AG08396 (cell line): Measurements from ENCODE around the gene DMAC2.
A peak's percentile ranks its signal among the peaks of the same experiment; 100 is the strongest.
"Not testable (repeated sequence)": the region's sequence is repeated elsewhere in the genome, so short reads cannot be mapped to it uniquely, and the experiment has no call there.

Experiments
- DNase-seq: peaks from one replicate; pipeline ENCODE4 v3.0.0; 2012; ENCODE audit warnings: low spot score, mixed read lengths

DMAC2 gene

GRCh38 chr19:41442473-41443355 is 3.0 kb upstream of the DMAC2 start, which contains the start of gene ERICH4:
TSS of gene ERICH4 (plus strand) at chr19:41443156. CDS start at chr19:41443170, 14 bp downstream.
- no peak for DNase-seq

- DNase-seq, result no peak
Measured at GRCh38 chr19:41441321-41441945, 1.7 kb upstream of the DMAC2 start.

- no peak for DNase-seq
Measured at GRCh38 chr19:41437944-41438574, 1.7 kb downstream of the DMAC2 start.

- DNase-seq, result no peak
Measured at GRCh38 chr19:41436674-41436951, 3.1 kb downstream of the DMAC2 start.

GRCh38 chr19:41435936-41436673 is 3.6 kb downstream of the DMAC2 start:
- no peak for DNase-seq

- not testable (repeated sequence) for DNase-seq
Measured at GRCh38 chr19:41435376-41435775, 4.3 kb downstream of the DMAC2 start.

- no peak for DNase-seq
Measured at GRCh38 chr19:41434450-41434849, 5.3 kb downstream of the DMAC2 start.

GRCh38 chr19:41433171-41433570 is 6.5 kb downstream of the DMAC2 start:
- DNase-seq, result no peak

- DNase-seq, result peak; percentile 55
Measured at GRCh38 chr19:41431426-41432386, 8.0 kb downstream of the DMAC2 start.

- no peak for DNase-seq
Measured at GRCh38 chr19:41430922-41431321, 8.8 kb downstream of the DMAC2 start.

- DNase-seq, result no peak
Measured at GRCh38 chr19:41428481-41428859, 11.2 kb downstream of the DMAC2 start.

- peak; percentile 48 for DNase-seq
Measured at GRCh38 chr19:41427647-41428480, 11.8 kb downstream of the DMAC2 start.

- DNase-seq, result peak; percentile 81
Measured at GRCh38 chr19:41426952-41427646, 12.6 kb downstream of the DMAC2 start, which contains the start of gene B3GNT8. TSS of gene B3GNT8 (minus strand) at chr19:41427374. CDS start at chr19:41426778, 596 bp downstream.

- DNase-seq, result no peak
Measured at GRCh38 chr19:41426116-41426841, 13.4 kb downstream of the DMAC2 start.

GRCh38 chr19:41425174-41426115 is 14.3 kb downstream of the DMAC2 start:
- DNase-seq, result no peak

GRCh38 chr19:41424335-41425173 is 15.2 kb downstream of the DMAC2 start:
- no peak for DNase-seq

- no peak for DNase-seq
Measured at GRCh38 chr19:41422955-41423354, 16.8 kb downstream of the DMAC2 start.
